Measurements from ENCODE around the gene CDC14B.
A peak's percentile ranks its signal among the peaks of the same experiment; 100 is the strongest.

CDC14B gene

GRCh38 chr9:96612966-96613589 is 6.6 kb downstream of the CDC14B start:
- Histone ChIP-seq H3K9me3 (ENCODE audit: severe bottlenecking) (no peaks in the 10 kb centered on the region), H3K27me3 (ENCODE audit: insufficient read depth, poor library complexity, severe bottlenecking) (no peaks in the 10 kb centered on the region), H3K36me3 (ENCODE audit: low read depth) (no peaks in the 10 kb centered on the region), H3K4me1 (ENCODE audit: insufficient read depth, poor library complexity, severe bottlenecking) (no peaks in the 10 kb centered on the region), H3K4me3 (ENCODE audit: severe bottlenecking) (no peak overlapping the region), H3K27ac (ENCODE audit: poor library complexity, severe bottlenecking) (no peak overlapping the region)
- no peak for TF ChIP-seq CTCF (IDR thresholded peaks at IDR 0.05; ENCODE audit: poor library complexity, severe bottlenecking)
- DNase-seq (ENCODE audit: low spot score) (no peak), ATAC-seq (ENCODE audit: low read depth) (no peak)

DNA sequence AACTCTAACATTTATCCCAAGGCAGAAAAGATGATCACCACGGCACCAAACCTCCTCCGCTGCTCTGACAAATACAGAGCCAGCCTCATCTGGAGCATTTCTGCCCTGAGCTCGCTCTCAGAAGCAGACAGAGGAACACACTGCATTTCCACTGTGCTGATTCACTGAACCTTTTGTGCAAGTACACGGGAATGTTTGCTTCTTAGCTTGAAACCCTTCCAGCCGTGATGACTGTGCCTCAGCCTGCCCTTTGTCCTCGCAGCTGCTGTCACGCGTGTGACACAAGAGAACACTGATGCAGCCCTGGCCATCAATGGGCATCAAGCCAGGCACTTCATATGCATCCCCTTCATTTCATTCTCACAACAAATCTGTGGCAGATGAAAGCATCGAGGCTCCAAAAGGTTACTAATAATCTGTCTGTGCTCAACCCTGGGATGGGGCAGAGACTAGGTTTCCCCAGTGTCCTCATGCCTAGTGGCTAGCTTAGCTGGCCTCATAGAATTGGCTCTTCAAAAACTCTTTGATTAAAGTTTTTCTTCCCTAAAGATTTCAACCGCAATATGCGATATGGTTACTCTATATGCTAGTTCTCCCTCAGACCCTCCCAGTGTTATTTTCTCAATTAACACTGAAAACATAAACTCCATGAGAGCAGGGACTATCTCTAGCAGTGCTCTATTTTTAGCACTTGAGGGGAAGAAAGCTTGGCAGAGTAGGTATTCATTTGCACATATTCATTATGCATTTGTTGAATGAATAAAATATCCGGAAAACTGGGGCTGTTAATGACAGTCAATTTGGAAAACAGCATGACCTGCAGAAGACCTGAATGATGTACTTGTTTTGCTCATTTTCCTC is 7.3 kb downstream of the CDC14B start:
- Histone ChIP-seq H3K4me1 (ENCODE audit: insufficient read depth, poor library complexity, severe bottlenecking) (no peaks in the 10 kb centered on the region), H3K27ac (ENCODE audit: poor library complexity, severe bottlenecking) (no peak overlapping the region), H3K9me3 (ENCODE audit: severe bottlenecking) (no peaks in the 10 kb centered on the region), H3K36me3 (ENCODE audit: low read depth) (no peaks in the 10 kb centered on the region), H3K27me3 (ENCODE audit: insufficient read depth, poor library complexity, severe bottlenecking) (no peaks in the 10 kb centered on the region), H3K4me3 (ENCODE audit: severe bottlenecking) (no peak overlapping the region)
- ATAC-seq (ENCODE audit: low read depth) (peak; percentile 92), DNase-seq (ENCODE audit: low spot score) (no peak)
- TF ChIP-seq CTCF (IDR thresholded peaks at IDR 0.05; ENCODE audit: poor library complexity, severe bottlenecking), result no peak

GRCh38 chr9:96611302-96611701 is 8.3 kb downstream of the CDC14B start:
- Histone ChIP-seq H3K9me3 (ENCODE audit: severe bottlenecking) (no peaks in the 10 kb centered on the region), H3K27ac (ENCODE audit: poor library complexity, severe bottlenecking) (no peak overlapping the region)

GRCh38 chr9:96609732-96610131 is 9.9 kb downstream of the CDC14B start:
- DNase-seq (ENCODE audit: low spot score), result no peak

More at GRCh38 chr9:96611302-96611701, 8.3 kb downstream of the CDC14B start:
- Histone ChIP-seq H3K4me1 (ENCODE audit: insufficient read depth, poor library complexity, severe bottlenecking) (no peaks in the 10 kb centered on the region), H3K36me3 (ENCODE audit: low read depth) (no peaks in the 10 kb centered on the region), H3K27me3 (ENCODE audit: insufficient read depth, poor library complexity, severe bottlenecking) (no peaks in the 10 kb centered on the region), H3K4me3 (ENCODE audit: severe bottlenecking) (no peak overlapping the region)
- DNase-seq (ENCODE audit: low spot score) (no peak), ATAC-seq (ENCODE audit: low read depth) (no peak)
- TF ChIP-seq CTCF (IDR thresholded peaks at IDR 0.05; ENCODE audit: poor library complexity, severe bottlenecking), result no peak

More at GRCh38 chr9:96609732-96610131, 9.9 kb downstream of the CDC14B start:
- Histone ChIP-seq H3K27me3 (ENCODE audit: insufficient read depth, poor library complexity, severe bottlenecking) (no peaks in the 10 kb centered on the region), H3K27ac (ENCODE audit: poor library complexity, severe bottlenecking) (no peak overlapping the region), H3K9me3 (ENCODE audit: severe bottlenecking) (no peaks in the 10 kb centered on the region), H3K4me3 (ENCODE audit: severe bottlenecking) (no peak overlapping the region), H3K4me1 (ENCODE audit: insufficient read depth, poor library complexity, severe bottlenecking) (no peaks in the 10 kb centered on the region), H3K36me3 (ENCODE audit: low read depth) (no peaks in the 10 kb centered on the region)
- TF ChIP-seq CTCF (IDR thresholded peaks at IDR 0.05; ENCODE audit: poor library complexity, severe bottlenecking), result no peak
- ATAC-seq (ENCODE audit: low read depth), result no peak
